NT2/D1 (cell line): Measurements from ENCODE around the gene TSHZ1.

Source experiments
- DNase-seq: peaks from one replicate; pipeline ENCODE4 v3.0.0-alpha.2; 2011; ENCODE audit warnings: low read depth, low spot score
- H3K27me3 ChIP-seq: 2 replicates; pipeline ENCODE4 v1.6.0; 2011; ENCODE audit warnings: mild to moderate bottlenecking; ENCODE audit not compliant: insufficient read length, insufficient read depth
- H3K36me3 ChIP-seq: 2 replicates; pipeline ENCODE4 v1.6.1; 2011; ENCODE audit warnings: mild to moderate bottlenecking, low read length, mixed read lengths; ENCODE audit not compliant: insufficient read depth, insufficient read length
- H3K4me1 ChIP-seq: 2 replicates; pipeline ENCODE4 v1.5.1; 2011; ENCODE audit not compliant: insufficient read depth, insufficient read length
- H3K4me3 ChIP-seq: 2 replicates; pipeline ENCODE4 v1.5.1; 2011; ENCODE audit warnings: low read depth; ENCODE audit not compliant: insufficient read length
- H3K9ac ChIP-seq: 2 replicates; pipeline ENCODE4 v1.6.0; 2011; ENCODE audit warnings: low read depth; ENCODE audit not compliant: insufficient read length
- H3K9me3 ChIP-seq: 2 replicates; pipeline ENCODE4 v1.5.1; 2011; ENCODE audit warnings: mild to moderate bottlenecking, low read length; ENCODE audit not compliant: insufficient read depth
- SUZ12 ChIP-seq: IDR thresholded peaks from 2 replicates; pipeline ENCODE4 v1.6.1; 2011; ENCODE audit not compliant: insufficient read length, insufficient read depth; ENCODE audit errors: extremely low read depth
- YY1 ChIP-seq: IDR thresholded peaks from 2 replicates; pipeline ENCODE4 v1.6.1; 2011; ENCODE audit not compliant: insufficient read length, insufficient read depth
- ZNF274 ChIP-seq: IDR thresholded peaks from 2 replicates; pipeline ENCODE4 v1.6.1; 2011; ENCODE audit warnings: mild to moderate bottlenecking, low read depth, low read length

TSHZ1 gene

GRCh38 chr18:75214766-75215510, 4.3 kb downstream of the TSHZ1 start:
- peaks cover 42% of the 10 kb centered on the region for H3K27me3 ChIP-seq
- H3K36me3 ChIP-seq = no peaks in the 10 kb centered on the region
- no peaks in the 10 kb centered on the region for H3K9me3 ChIP-seq
- no peak overlapping the region for H3K9ac ChIP-seq
- no peak overlapping the region for H3K4me3 ChIP-seq
- no peak for DNase-seq
- TF ChIP-seq SUZ12 (no peak), ZNF274 (no peak), YY1 (no peak)
- no peaks in the 10 kb centered on the region for H3K4me1 ChIP-seq

DNA sequence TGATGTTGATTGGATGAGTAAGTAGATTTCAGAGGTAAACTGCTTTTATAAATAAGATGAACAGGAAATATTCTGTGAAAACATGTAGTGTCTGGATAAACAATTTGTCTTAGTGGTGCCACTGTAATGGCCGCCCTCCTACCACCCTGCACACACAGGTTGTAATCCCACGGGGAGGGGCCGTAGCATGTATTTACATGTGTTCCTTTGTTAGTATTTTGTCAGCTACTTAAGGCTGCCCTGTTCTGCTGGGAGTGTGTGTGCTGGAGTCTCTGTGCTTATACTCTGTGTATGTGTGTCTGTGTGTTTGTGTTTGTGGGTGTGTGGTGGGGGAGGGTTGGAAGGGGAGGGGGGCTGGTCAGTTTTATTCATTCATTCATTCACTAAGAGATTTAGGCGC, 5.1 kb downstream of the TSHZ1 start:
- no peak overlapping the region for H3K4me3 ChIP-seq
- H3K9me3 ChIP-seq = no peaks in the 10 kb centered on the region
- H3K36me3 ChIP-seq = no peaks in the 10 kb centered on the region
- H3K27me3 ChIP-seq = peaks cover 35% of the 10 kb centered on the region
- TF ChIP-seq ZNF274 = no peak
- TF ChIP-seq YY1 = no peak
- TF ChIP-seq SUZ12 = no peak
- no peak for DNase-seq
- no peak overlapping the region for H3K9ac ChIP-seq
- no peaks in the 10 kb centered on the region for H3K4me1 ChIP-seq

DNA sequence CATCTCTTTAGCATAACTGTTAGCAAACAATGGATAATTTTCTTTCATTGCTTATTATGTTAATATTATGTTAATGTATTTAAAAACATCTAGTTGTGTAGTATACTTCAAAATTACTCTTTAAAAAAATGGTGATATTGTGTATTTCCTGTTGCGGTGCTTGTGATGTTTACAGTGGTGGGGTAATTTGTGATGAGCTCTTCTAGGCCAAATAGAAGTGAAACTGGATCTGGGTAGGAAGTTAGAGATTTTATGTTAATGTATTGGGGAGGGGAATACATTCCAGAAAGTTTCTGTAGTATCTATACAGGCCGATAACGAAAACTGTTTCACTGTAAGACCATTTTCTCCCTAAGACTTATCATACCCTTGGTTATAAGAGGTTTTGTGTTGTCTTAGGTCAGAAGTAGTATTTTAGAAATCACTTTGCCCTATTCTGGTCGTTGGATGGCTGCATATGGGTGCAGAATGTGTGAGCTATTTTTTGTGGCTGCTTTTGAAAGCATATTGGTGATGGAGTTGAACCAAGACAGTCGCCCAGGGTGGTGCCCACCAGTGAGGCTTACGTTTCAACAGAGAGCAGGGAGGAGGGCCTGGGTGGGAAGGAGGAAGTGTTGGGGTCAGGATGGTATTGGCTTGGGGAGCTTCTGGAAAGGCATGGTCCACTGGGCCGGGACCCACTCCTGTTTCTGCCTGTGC, 5.8 kb downstream of the TSHZ1 start:
- Histone ChIP-seq H3K9ac (no peak overlapping the region), H3K36me3 (no peaks in the 10 kb centered on the region), H3K27me3 (peaks cover 29% of the 10 kb centered on the region), H3K9me3 (no peaks in the 10 kb centered on the region), H3K4me1 (no peaks in the 10 kb centered on the region), H3K4me3 (no peak overlapping the region)
- DNase-seq = no peak
- no peak for TF ChIP-seq SUZ12
- TF ChIP-seq ZNF274 = no peak
- TF ChIP-seq YY1 = no peak

DNA sequence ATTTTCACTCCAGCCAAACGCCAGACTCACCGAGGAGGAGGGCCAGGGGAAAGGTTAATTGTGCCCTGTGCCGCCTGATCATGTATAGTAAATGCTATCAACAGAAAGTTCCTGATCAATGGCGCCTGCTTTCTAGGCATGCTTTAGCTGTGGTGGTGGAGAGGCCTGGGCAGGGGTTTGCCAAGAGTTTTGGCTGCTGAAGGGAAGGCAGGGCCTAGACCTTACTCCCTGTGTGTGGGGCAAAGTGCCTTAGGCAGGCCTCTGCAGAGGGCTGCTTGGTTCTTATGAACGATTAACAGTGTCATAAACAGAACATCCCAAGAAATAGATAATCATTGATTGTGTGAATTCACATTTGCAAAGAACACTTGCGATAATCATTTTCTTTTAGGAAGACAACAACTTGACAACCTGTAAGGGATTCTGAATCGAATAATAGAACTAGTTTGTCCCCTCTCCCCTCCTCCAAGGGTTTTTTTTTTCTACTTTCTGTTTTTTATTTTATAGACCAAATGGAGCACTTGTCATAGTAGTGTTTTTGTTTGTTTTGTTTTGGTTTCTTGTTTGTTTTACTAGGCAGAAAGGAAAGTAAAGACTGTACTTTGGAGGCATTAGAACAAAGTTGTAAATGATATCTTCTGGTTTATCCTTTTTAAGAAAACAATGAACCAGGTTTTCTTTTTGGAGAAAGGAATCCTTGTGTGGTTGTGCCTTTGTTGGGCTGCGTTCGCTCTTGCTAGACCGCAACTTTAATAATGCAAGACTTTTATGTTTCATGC, 6.5 kb downstream of the TSHZ1 start:
- no peaks in the 10 kb centered on the region for H3K9me3 ChIP-seq
- no peak for DNase-seq
- H3K4me3 ChIP-seq = no peak overlapping the region
- no peak for TF ChIP-seq YY1
- no peak for TF ChIP-seq SUZ12
- no peak for TF ChIP-seq ZNF274
- no peaks in the 10 kb centered on the region for H3K36me3 ChIP-seq
- no peak overlapping the region for H3K9ac ChIP-seq
- no peaks in the 10 kb centered on the region for H3K4me1 ChIP-seq
- peaks cover 25% of the 10 kb centered on the region for H3K27me3 ChIP-seq

- no peaks in the 10 kb centered on the region for H3K4me1 ChIP-seq
- H3K4me3 ChIP-seq = no peak overlapping the region
- H3K27me3 ChIP-seq = peaks cover 14% of the 10 kb centered on the region
- H3K9ac ChIP-seq = no peak overlapping the region
- no peaks in the 10 kb centered on the region for H3K36me3 ChIP-seq
- TF ChIP-seq YY1 = no peak
- TF ChIP-seq ZNF274 = no peak
- TF ChIP-seq SUZ12 = no peak
- H3K9me3 ChIP-seq = no peaks in the 10 kb centered on the region
- DNase-seq = no peak
Observed at GRCh38 chr18:75218065-75218923, 7.7 kb downstream of the TSHZ1 start.

- no peak overlapping the region for H3K9ac ChIP-seq
- H3K4me1 ChIP-seq = no peaks in the 10 kb centered on the region
- no peaks in the 10 kb centered on the region for H3K27me3 ChIP-seq
Observed at GRCh38 chr18:75219745-75220375, 9.3 kb downstream of the TSHZ1 start.

More at GRCh38 chr18:75219745-75220375, 9.3 kb downstream of the TSHZ1 start:
- Histone ChIP-seq H3K9me3 (no peaks in the 10 kb centered on the region), H3K36me3 (no peaks in the 10 kb centered on the region), H3K4me3 (no peak overlapping the region)
- DNase-seq = no peak
- TF ChIP-seq SUZ12 = no peak
- TF ChIP-seq ZNF274 = no peak
- no peak for TF ChIP-seq YY1
